K562 (cell line): Measurements from ENCODE around the gene TRIP12. TPM values are rescaled to one million over a fixed set of nuclear protein-coding genes. Genes with fewer than 3 reads are reported as not detected.

Experiments used
- AFF4 ChIP-seq: sonication (generic); formaldehyde crosslinking; IDR thresholded peaks from 2 replicates; pipeline ENCODE4 v1.8.0; 2023; ENCODE audit warnings: mild to moderate bottlenecking, missing genetic modification reagents
- ILK ChIP-seq: fragments of 450-650 bp; IDR thresholded peaks from 2 replicates; pipeline ENCODE4 v1.6.1; 2016; ENCODE audit warnings: missing genetic modification characterization, low read depth, mild to moderate bottlenecking, missing compliant biosample characterization, moderate library complexity, borderline replicate concordance
- ZNF318 ChIP-seq, 2 experiments: fragments of 450-650 bp; IDR thresholded peaks; 2 replicates each; pipeline ENCODE4 v1.6.1; 2016; ENCODE audit warnings: mild to moderate bottlenecking in 2 of 2, borderline replicate concordance in 1 of 2, low read depth in 1 of 2, moderate library complexity in 1 of 2
- ZNF717 ChIP-seq: fragments of 250-450 bp; sonication (Bioruptor Pico); IDR thresholded peaks from 2 replicates; pipeline ENCODE4 v1.5.0; 2021
- polyA plus RNA-seq, 8 experiments: library from polyadenylated mRNA; depleted of rRNA in 4 of 8; stranded (reverse) in 5 of 8; unstranded in 3 of 8; fragments of >200 nt; fragmentation: Nextera tagmentation in 2 of 8; fragmentation: Illumina TruSeq in 1 of 8; extraction: Ambion mirVana in 2 of 8; extraction: Trizol in 1 of 8; gene quantifications; 2 replicates each; pipeline versions ENCODE4 v1.2.1 to v1.2.3, GENCODE V29; 2011 to 2014; ENCODE audit warnings: inconsistent platforms in 1 of 8, missing spikeins in 1 of 8
- total RNA-seq, 7 experiments: library from RNA; depleted of rRNA in 6 of 7; stranded (reverse); fragments of >200 nt in 6 of 7; fragmentation: Illumina TruSeq in 2 of 7; extraction: Trizol in 2 of 7; gene quantifications; 2 replicates each; pipeline versions ENCODE4 v1.2.1 to v1.2.3, GENCODE V29; 2011 to 2021; ENCODE audit warnings: low replicate concordance in 1 of 7

Gene TRIP12
- total and polyA plus RNA-seq, 9 of the 15 experiments (the other 6 are each of a cell fraction or from before 2014, with no cell fraction given) = 15.2 to 131 (median 80.1) TPM

- TF ChIP-seq ZNF318 (IDR thresholded peaks at IDR 0.05; ENCODE audit: borderline replicate concordance in 1 of 2, low read depth in 1 of 2) (no peak), ILK (no peak), AFF4 (CRISPR knock-in tag) (no peak), ZNF717 (CRISPR knock-in tag) (no peak)
These were observed 100.5 kb downstream of the TRIP12 start (continued) for GRCh38 chr2:229821316-229821715.
